Measurements from ENCODE around the gene DNAJC13.
A peak's percentile ranks its signal among the peaks of the same experiment; 100 is the strongest.

The DNAJC13 gene

DNA sequence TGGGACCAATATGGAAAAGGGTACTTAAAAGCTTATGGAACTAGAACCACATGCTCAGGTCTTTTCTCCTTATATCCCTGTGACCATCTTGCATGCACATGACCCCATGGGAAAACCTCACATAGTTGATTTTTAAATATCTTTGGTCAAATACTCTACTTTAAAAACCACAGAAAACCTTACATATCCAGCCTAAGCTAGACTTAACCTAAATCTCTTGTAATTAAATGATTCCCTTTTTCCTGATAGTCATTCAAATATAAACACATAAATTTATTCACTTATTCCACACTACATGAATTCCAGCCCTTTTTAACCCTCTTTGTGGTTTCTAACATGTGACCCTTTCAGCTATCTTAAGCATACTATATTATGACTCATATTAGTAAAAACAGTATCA lies 46.8 kb downstream of the DNAJC13 start:
- TF ChIP-seq, protein P1, sequence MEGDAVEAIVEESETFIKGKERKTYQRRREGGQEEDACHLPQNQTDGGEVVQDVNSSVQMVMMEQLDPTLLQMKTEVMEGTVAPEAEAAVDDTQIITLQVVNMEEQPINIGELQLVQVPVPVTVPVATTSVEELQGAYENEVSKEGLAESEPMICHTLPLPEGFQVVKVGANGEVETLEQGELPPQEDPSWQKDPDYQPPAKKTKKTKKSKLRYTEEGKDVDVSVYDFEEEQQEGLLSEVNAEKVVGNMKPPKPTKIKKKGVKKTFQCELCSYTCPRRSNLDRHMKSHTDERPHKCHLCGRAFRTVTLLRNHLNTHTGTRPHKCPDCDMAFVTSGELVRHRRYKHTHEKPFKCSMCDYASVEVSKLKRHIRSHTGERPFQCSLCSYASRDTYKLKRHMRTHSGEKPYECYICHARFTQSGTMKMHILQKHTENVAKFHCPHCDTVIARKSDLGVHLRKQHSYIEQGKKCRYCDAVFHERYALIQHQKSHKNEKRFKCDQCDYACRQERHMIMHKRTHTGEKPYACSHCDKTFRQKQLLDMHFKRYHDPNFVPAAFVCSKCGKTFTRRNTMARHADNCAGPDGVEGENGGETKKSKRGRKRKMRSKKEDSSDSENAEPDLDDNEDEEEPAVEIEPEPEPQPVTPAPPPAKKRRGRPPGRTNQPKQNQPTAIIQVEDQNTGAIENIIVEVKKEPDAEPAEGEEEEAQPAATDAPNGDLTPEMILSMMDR (IDR thresholded peaks at IDR 0.05; ENCODE audit: insufficient read depth, low read length, missing control alignments) = no peak
- POLR2A ChIA-PET = interaction anchor here (1.5 kb wide), 1 partner anchor 46 kb away, joined by 5 read pairs; no protein-coding TSS in a partner anchor
- CTCF ChIA-PET = interaction anchor here (1.2 to 2.3 kb wide), 3 partner anchors 9 to 46 kb away, joined by 4 to 7 read pairs (median 4); no protein-coding TSS in a partner anchor
- H3K4me3 ChIP-seq (ENCODE audit: low read depth, low read length) = no peak overlapping the region
- DNase-seq (ENCODE audit: low read depth, low spot score) = peak; percentile 53

DNA sequence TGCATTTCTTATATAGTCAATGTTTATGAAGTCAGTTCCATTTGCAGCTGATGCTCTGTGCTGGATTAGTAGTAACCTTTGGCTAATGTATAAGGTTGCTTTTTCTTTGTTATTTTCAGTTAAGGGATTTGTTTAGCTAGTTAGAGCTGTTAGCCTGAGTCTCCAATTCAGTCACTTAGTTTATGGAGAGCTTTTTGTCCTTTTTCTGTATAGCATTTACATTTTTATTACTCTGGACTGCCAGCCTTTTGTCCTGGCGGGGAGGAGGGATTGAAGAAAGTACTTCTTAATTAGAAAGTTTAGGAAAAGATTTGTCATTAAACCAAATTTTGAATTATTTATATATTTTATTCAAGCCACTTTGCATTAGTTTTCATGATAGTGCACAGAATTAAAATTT lies 52.0 kb downstream of the DNAJC13 start:
- H3K4me3 ChIP-seq (ENCODE audit: low read depth, low read length) = no peak overlapping the region
- DNase-seq (ENCODE audit: low read depth, low spot score) = no peak
- TF ChIP-seq, protein P1 (IDR thresholded peaks at IDR 0.05; ENCODE audit: insufficient read depth, low read length, missing control alignments) = no peak
- ChIA-PET CTCF (no interaction called here), POLR2A (no interaction called here)

DNA sequence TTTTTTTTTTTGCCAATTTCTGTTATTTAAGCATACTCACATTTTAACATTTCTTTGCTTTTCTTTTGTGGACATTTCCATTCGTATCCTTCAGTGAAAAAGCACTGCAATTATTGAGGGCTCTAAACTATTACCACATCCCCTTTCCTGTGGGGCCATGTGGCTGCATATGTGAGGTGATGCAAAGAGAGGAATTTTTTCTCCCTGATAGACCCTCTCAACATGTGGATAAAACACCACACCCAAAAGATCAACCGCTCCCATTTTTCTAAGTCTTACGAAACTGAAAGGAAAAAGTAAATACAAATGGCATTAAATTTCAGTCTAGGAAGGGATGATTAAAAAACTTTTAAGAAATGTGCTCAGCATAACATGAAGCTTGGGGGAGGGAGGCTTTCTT lies 68.8 kb downstream of the DNAJC13 start:
- POLR2A ChIA-PET = no interaction called here
- H3K4me3 ChIP-seq (ENCODE audit: low read depth, low read length) = no peak overlapping the region
- no peak for DNase-seq (ENCODE audit: low read depth, low spot score)
- TF ChIP-seq, protein P1 (IDR thresholded peaks at IDR 0.05; ENCODE audit: insufficient read depth, low read length, missing control alignments) = no peak
- CTCF ChIA-PET = no interaction called here

DNA sequence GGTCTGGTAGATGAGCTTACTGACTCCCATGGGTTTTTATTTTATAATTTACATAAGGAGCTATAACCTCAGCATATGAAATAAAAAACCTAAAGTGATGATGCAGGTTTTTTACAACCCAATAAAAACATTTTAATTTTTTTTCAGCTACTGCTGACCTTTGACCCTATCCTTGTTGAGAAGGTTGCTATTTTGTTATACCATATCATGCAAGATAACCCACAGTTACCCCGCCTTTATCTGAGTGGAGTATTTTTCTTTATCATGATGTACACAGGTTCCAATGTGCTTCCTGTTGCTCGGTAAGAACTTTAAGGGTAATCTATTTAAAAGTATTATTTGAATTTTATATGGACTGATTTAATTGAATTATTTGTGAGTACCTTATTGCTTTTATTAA lies 70.8 kb downstream of the DNAJC13 start:
- no peak for DNase-seq (ENCODE audit: low read depth, low spot score)
- ChIA-PET POLR2A (no interaction called here), CTCF (interaction anchor here (1.8 kb wide), 1 partner anchor 17 kb away, joined by 5 read pairs; no protein-coding TSS in a partner anchor)
- TF ChIP-seq, protein P1 (IDR thresholded peaks at IDR 0.05; ENCODE audit: insufficient read depth, low read length, missing control alignments) = no peak
- no peak overlapping the region for H3K4me3 ChIP-seq (ENCODE audit: low read depth, low read length)

DNA sequence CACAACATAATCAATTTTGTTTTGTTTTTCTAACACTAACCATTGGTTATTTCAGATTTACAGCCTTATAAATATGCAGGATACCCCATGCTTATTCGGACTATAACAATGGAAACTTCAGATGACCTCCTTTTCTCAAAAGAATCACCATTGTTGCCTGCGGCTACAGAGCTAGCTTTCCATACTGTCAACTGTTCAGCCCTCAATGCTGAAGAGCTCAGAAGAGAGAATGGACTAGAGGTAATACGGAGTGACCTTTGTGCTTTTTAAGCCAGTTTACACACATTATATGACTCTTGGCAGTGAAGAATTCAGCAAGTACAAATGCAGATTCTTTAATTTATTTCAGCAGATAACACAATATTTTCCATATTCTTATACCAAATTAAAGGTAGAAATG lies 81.8 kb downstream of the DNAJC13 start:
- DNase-seq (ENCODE audit: low read depth, low spot score) = no peak
- ChIA-PET POLR2A (no interaction called here), CTCF (interaction anchor here (0.8 to 1.7 kb wide), 4 partner anchors 9 to 144 kb away, joined by 3 to 7 read pairs (median 4); no protein-coding TSS in a partner anchor)
- H3K4me3 ChIP-seq (ENCODE audit: low read depth, low read length) = no peak overlapping the region
- TF ChIP-seq, protein P1 (IDR thresholded peaks at IDR 0.05; ENCODE audit: insufficient read depth, low read length, missing control alignments) = no peak

DNA sequence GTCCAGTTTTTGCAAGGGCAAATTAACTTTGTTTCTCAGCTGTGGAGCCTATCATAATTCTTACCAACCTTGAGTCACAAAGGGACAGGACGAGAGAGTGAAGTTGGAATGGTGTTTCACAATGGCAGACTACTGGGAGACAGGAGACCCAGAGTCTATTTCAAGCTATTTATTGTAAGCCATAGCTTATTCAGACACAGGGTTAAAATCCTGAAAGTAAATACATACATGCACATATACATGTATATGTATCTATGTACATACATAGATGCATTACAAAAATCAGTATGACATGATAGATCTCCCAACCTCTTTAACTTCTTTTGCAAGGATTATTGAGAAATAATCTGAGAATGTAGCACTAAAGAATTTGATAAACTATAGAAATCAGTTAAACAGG lies 86.3 kb downstream of the DNAJC13 start:
- TF ChIP-seq, protein P1 (IDR thresholded peaks at IDR 0.05; ENCODE audit: insufficient read depth, low read length, missing control alignments) = no peak
- no peak for DNase-seq (ENCODE audit: low read depth, low spot score)
- ChIA-PET CTCF (no interaction called here), POLR2A (no interaction called here)
- H3K4me3 ChIP-seq (ENCODE audit: low read depth, low read length) = no peak overlapping the region

Measured in AG04449 (cell line).